HEK293 (cell line): ENCODE data around the gene NFKBIE.

Experiments
- CTCF ChIA-PET: fragments of 350-600 bp; formaldehyde crosslinking; extraction: SDS; loops from one replicate; lab custom pipeline; 2021; ENCODE audit warnings: antibody characterized with exemption; lab: Yijun Ruan, JAX
- POLR2A ChIA-PET: fragments of 300-600 bp; formaldehyde crosslinking; extraction: SDS; loops from one replicate; lab custom pipeline; 2020; ENCODE audit warnings: antibody characterized with exemption, inconsistent platforms; lab: Yijun Ruan, JAX
- H3K27ac ChIP-seq: fragments of 200-500 bp; sonication (Bioruptor generic); 2 replicates; pipeline ENCODE4 v1.5.1; 2014; ENCODE audit warnings: low read depth, low read length, control low read depth, inconsistent platforms; ENCODE audit errors: extremely low read depth
- H3K36me3 ChIP-seq, 2 experiments: fragments of 200-500 bp in 1 of 2; sonication (Bioruptor generic) in 1 of 2; 1 replicate in 1 of 2; 2 replicates in 1 of 2; pipeline ENCODE4 v1.5.1; 2014 to 2017; ENCODE audit warnings: inconsistent platforms in 2 of 2, low read length in 2 of 2; ENCODE audit not compliant: control insufficient read depth in 2 of 2, insufficient read depth in 1 of 2
- H3K4me1 ChIP-seq: fragments of 200-500 bp; sonication (Bioruptor generic); 2 replicates; pipeline ENCODE4 v1.5.1; 2014; ENCODE audit warnings: mild to moderate bottlenecking, low read length, inconsistent platforms; ENCODE audit not compliant: control insufficient read depth, insufficient read depth
- H3K4me3 ChIP-seq: 2 replicates; pipeline ENCODE4 v1.5.1; 2011; ENCODE audit warnings: low read depth, mild to moderate bottlenecking, control low read depth, low read length, moderate library complexity
- H3K9me3 ChIP-seq: fragments of 200-500 bp; sonication (Bioruptor generic); 2 replicates; pipeline ENCODE4 v1.5.1; 2014; ENCODE audit warnings: low read depth, low read length, inconsistent platforms; ENCODE audit not compliant: control insufficient read depth, insufficient read depth
- HOXC10 ChIP-seq: sonication (generic); formaldehyde crosslinking; IDR thresholded peaks from 2 replicates; pipeline ENCODE4 v1.8.1; 2023; ENCODE audit warnings: mild to moderate bottlenecking, missing genetic modification reagents
- KLF1 ChIP-seq: fragments of 450-650 bp; formaldehyde crosslinking; IDR thresholded peaks from 2 replicates; pipeline ENCODE4 v1.5.1; 2016; ENCODE audit warnings: missing biosample characterization, missing genetic modification characterization
- KLF16 ChIP-seq: fragments of 450-650 bp; formaldehyde crosslinking; IDR thresholded peaks from 2 replicates; pipeline ENCODE4 v1.5.1; 2017; ENCODE audit warnings: missing biosample characterization, missing genetic modification characterization
- OVOL3 ChIP-seq: fragments of 450-650 bp; formaldehyde crosslinking; IDR thresholded peaks from 2 replicates; pipeline ENCODE4 v1.5.1; 2016; ENCODE audit warnings: missing biosample characterization, missing genetic modification characterization
- PATZ1 ChIP-seq: fragments of 450-650 bp; formaldehyde crosslinking; IDR thresholded peaks from 2 replicates; pipeline ENCODE4 v1.5.1; 2016; ENCODE audit warnings: missing biosample characterization, missing genetic modification characterization
- PRDM10 ChIP-seq: fragments of 450-650 bp; formaldehyde crosslinking; IDR thresholded peaks from 2 replicates; pipeline ENCODE4 v1.5.1; 2016; ENCODE audit warnings: missing biosample characterization, missing genetic modification characterization
- REST ChIP-seq: fragments of 450-650 bp; formaldehyde crosslinking; IDR thresholded peaks from 2 replicates; pipeline ENCODE4 v1.5.1; 2016; ENCODE audit warnings: missing biosample characterization, missing genetic modification characterization
- SP7 ChIP-seq: fragments of 450-650 bp; formaldehyde crosslinking; IDR thresholded peaks from 2 replicates; pipeline ENCODE4 v1.5.1; 2016; ENCODE audit warnings: missing biosample characterization, missing genetic modification characterization
- ZBTB10 ChIP-seq: fragments of 450-650 bp; formaldehyde crosslinking; IDR thresholded peaks from 2 replicates; pipeline ENCODE4 v1.5.1; 2016; ENCODE audit warnings: missing biosample characterization, missing genetic modification characterization
- ZBTB21 ChIP-seq: fragments of 450-650 bp; formaldehyde crosslinking; IDR thresholded peaks from 2 replicates; pipeline ENCODE4 v1.5.1; 2017; ENCODE audit warnings: missing biosample characterization, missing genetic modification characterization
- ZBTB8A ChIP-seq: fragments of 450-650 bp; formaldehyde crosslinking; IDR thresholded peaks from 2 replicates; pipeline ENCODE4 v1.5.1; 2016; ENCODE audit warnings: missing biosample characterization, missing genetic modification characterization
- ZFP3 ChIP-seq: fragments of 450-650 bp; formaldehyde crosslinking; IDR thresholded peaks from 2 replicates; pipeline ENCODE4 v1.5.1; 2016; ENCODE audit warnings: low read depth, missing biosample characterization, missing genetic modification characterization
- ZNF19 ChIP-seq: fragments of 450-650 bp; formaldehyde crosslinking; IDR thresholded peaks from 2 replicates; pipeline ENCODE4; 2016; ENCODE audit warnings: missing biosample characterization, missing genetic modification characterization, low read depth
- ZNF211 ChIP-seq: fragments of 450-650 bp; formaldehyde crosslinking; IDR thresholded peaks from 2 replicates; pipeline ENCODE4 v1.5.1; 2016; ENCODE audit warnings: low read depth, missing biosample characterization, missing genetic modification characterization
- ZNF223 ChIP-seq: fragments of 450-650 bp; formaldehyde crosslinking; IDR thresholded peaks from 2 replicates; pipeline ENCODE4 v1.5.1; 2016; ENCODE audit warnings: missing biosample characterization, missing genetic modification characterization
- ZNF341 ChIP-seq: fragments of 450-650 bp; formaldehyde crosslinking; IDR thresholded peaks from 2 replicates; pipeline ENCODE4; 2016; ENCODE audit warnings: low read depth, missing biosample characterization, missing genetic modification characterization
- ZNF398 ChIP-seq: fragments of 450-650 bp; formaldehyde crosslinking; IDR thresholded peaks from 2 replicates; pipeline ENCODE4 v1.5.1; 2017; ENCODE audit warnings: missing biosample characterization, missing genetic modification characterization
- ZNF473 ChIP-seq: fragments of 450-650 bp; formaldehyde crosslinking; IDR thresholded peaks from 2 replicates; pipeline ENCODE4 v1.5.1; 2017; ENCODE audit warnings: missing biosample characterization, missing genetic modification characterization
- ZNF610 ChIP-seq: fragments of 450-650 bp; formaldehyde crosslinking; IDR thresholded peaks from 2 replicates; pipeline ENCODE4 v1.5.1; 2016; ENCODE audit warnings: missing biosample characterization, missing genetic modification characterization, borderline replicate concordance
- ZNF660 ChIP-seq: fragments of 450-650 bp; IDR thresholded peaks from 2 replicates; pipeline ENCODE4 v1.5.1; 2018; ENCODE audit warnings: missing biosample characterization, mild to moderate bottlenecking, missing genetic modification characterization
- ZSCAN30 ChIP-seq: fragments of 450-650 bp; IDR thresholded peaks from 2 replicates; pipeline ENCODE4 v1.5.1; 2018; ENCODE audit warnings: missing biosample characterization, mild to moderate bottlenecking, missing genetic modification characterization, moderate library complexity
- ZXDB ChIP-seq: fragments of 450-650 bp; formaldehyde crosslinking; IDR thresholded peaks from 2 replicates; pipeline ENCODE4 v1.5.1; 2016; ENCODE audit warnings: missing biosample characterization, missing genetic modification characterization

The NFKBIE gene

GRCh38 chr6:44247338-44248302, 17.7 kb downstream of the NFKBIE start:
- Histone ChIP-seq H3K4me3 (peak overlapping the region; percentile 66), H3K36me3 (peaks cover 27 to 51% of the 10 kb centered on the region in 2 experiments), H3K9me3 (no peaks in the 10 kb centered on the region), H3K27ac (peak overlapping the region; percentile 71), H3K4me1 (no peaks in the 10 kb centered on the region)
- CTCF ChIA-PET, result interaction anchor here (0.7 to 5.6 kb wide), 9 partner anchors 9 to 151 kb away, joined by 3 to 70 read pairs (median 5); partner anchors contain the start of gene SLC35B2
- POLR2A ChIA-PET, result interaction anchor here (0.7 to 5.1 kb wide), 40 partner anchors 8 to 1188 kb away, joined by 3 to 131 read pairs (median 6); partner anchors contain the start of genes AARS2, CDC5L, GTPBP2 and KLC4
- TF ChIP-seq ZNF610 (tag by site-specific recombination) (no peak), ZNF211 (tag by site-specific recombination) (no peak), REST (tag by site-specific recombination) (0 out of 2 replicates have a peak, but pooled peaks have one; percentile 0), ZBTB8A (tag by site-specific recombination) (peak; percentile 87), ZNF223 (tag by site-specific recombination) (no peak), ZXDB (tag by site-specific recombination) (peak; percentile 95), ZNF341 (tag by site-specific recombination) (peak; percentile 91), OVOL3 (tag by site-specific recombination) (no peak), KLF16 (tag by site-specific recombination) (0 out of 2 replicates have a peak, but pooled peaks have one; percentile 6), ZNF398 (tag by site-specific recombination) (peak; percentile 75), ZSCAN30 (tag by site-specific recombination) (no peak), PATZ1 (peak; percentile 68), ZNF473 (tag by site-specific recombination) (no peak), ZNF19 (tag by site-specific recombination) (no peak), ZNF660 (tag by site-specific recombination) (0 out of 2 replicates have a peak, but pooled peaks have one; percentile 6), KLF1 (no peak), PRDM10 (peak; percentile 95), SP7 (tag by site-specific recombination) (peak; percentile 6; the same call in 1 of the 2 replicates), HOXC10 (CRISPR knock-in tag) (no peak), ZBTB21 (tag by site-specific recombination) (no peak), ZBTB10 (tag by site-specific recombination) (no peak; the same call in 1 of the 2 replicates), ZFP3 (no peak)
